ENCODE measurements around the gene MCRIP2. TPM values are rescaled to one million over a fixed set of nuclear protein-coding genes. Genes with fewer than 3 reads are reported as not detected.

Gene MCRIP2
- total RNA-seq, 1 experiment from 2014 or later, result 56.3 TPM

DNA sequence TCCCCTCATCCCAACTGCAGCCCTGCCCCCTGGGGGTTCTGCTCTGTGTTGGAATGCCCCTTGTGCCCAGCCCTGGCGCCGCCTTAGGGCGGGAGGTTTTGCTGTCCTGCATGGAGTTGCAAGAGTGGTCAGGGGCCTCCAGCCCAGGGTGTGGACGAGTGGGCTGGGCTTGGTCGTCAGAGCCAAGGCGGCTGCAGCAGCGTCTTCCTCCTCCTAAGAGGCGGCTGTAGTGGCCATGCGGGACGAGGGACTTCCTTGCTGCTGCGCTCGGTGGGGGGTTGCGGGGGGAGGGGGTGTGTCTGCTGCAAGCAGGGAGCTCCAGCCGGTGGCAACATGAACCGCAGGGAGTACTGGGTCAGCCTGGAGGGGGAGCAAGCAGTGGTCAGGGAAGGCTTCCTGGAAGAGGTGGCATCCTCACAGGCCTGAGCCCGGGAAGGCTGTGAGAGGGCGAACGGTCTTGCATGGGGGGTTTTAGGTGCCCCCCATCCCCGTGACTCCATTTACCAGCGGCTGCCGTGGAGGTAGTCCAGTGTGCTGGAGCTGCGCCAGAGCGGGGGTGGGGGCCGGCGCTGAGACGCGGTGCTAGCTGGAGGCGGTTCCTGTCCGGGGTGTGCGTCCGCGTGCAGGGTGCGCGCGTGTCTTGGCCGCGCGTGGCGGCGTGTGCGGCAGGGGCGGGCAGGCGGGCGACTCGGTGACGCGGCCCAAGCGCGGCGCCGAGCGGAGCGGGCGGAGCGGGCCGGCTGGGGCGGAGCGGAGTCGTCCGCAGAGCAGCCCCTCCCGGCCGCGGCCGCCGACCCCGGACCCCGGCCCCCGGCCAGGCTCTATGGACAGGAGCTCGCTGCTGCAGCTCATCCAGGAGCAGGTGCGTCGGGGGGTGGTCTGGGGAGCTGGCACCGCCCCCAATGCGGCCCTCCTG lies 33.6 kb downstream of the MCRIP2 start, which contains the start of gene RHBDL1:
TSS of gene RHBDL1 (plus strand) at position 704 of the 916 bp plus-strand sequence. CDS start at position 824, 120 bp downstream.
- intact Hi-C loops (cut with micrococcal nuclease; ENCODE audit: unreplicated experiment), result no loop called here
- BruUV-seq (replicated peaks), result no TSS peak
- peak; percentile 51 for DNase-seq
- Mint-ChIP-seq H3K4me1 (ENCODE audit: low read depth, unreplicated experiment) (peaks cover 6% of the 10 kb centered on the region), H3K27me3 (ENCODE audit: unreplicated experiment) (no peaks in the 10 kb centered on the region), H3K36me3 (ENCODE audit: insufficient read depth, unreplicated experiment) (peaks cover 65% of the 10 kb centered on the region), H3K9me3 (ENCODE audit: low read depth, unreplicated experiment) (no peaks in the 10 kb centered on the region), H3K4me3 (ENCODE audit: low read depth, unreplicated experiment) (peak within 1 kb of the TSS; percentile 59), H3K27ac (ENCODE audit: unreplicated experiment) (peak within 1 kb of the TSS; percentile 61)
- TF ChIP-seq, protein P1, sequence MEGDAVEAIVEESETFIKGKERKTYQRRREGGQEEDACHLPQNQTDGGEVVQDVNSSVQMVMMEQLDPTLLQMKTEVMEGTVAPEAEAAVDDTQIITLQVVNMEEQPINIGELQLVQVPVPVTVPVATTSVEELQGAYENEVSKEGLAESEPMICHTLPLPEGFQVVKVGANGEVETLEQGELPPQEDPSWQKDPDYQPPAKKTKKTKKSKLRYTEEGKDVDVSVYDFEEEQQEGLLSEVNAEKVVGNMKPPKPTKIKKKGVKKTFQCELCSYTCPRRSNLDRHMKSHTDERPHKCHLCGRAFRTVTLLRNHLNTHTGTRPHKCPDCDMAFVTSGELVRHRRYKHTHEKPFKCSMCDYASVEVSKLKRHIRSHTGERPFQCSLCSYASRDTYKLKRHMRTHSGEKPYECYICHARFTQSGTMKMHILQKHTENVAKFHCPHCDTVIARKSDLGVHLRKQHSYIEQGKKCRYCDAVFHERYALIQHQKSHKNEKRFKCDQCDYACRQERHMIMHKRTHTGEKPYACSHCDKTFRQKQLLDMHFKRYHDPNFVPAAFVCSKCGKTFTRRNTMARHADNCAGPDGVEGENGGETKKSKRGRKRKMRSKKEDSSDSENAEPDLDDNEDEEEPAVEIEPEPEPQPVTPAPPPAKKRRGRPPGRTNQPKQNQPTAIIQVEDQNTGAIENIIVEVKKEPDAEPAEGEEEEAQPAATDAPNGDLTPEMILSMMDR (IDR thresholded peaks at IDR 0.05; ENCODE audit: unreplicated experiment), result no peak
- CTCF ChIA-PET, result interaction anchor here (0.6 to 0.8 kb wide), 5 partner anchors 11 to 1031 kb away, joined by 3 to 7 read pairs (median 4); partner anchors contain the start of gene MAPK8IP3

DNA sequence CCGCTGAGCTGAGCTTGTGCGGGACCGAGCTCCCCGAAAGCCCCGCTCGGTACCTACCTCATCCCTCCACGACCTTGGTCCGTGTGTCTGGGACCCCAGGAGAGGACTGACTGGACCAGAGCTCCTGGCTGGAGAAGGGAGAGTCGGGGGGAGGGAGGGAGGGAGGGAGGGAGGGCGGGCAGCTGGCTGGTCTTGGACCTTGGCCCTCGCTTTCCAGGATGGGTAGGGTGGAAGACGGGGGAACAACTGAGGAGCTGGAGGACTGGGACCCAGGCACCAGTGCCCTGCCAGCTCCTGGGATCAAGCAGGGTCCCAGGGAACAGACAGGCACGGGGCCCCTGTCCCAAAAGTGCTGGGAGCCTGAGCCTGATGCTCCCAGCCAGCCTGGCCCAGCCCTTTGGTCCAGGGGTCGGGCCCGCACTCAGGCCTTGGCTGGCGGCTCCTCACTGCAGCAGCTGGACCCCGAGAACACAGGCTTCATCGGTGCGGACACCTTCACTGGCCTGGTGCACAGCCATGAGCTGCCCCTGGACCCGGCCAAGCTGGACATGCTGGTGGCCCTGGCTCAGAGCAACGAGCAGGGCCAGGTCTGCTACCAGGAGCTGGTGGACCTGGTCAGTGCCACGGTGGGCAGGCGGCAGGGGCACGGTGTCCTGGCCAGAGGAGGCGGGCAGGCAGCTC lies 34.4 kb downstream of the MCRIP2 start:
- Mint-ChIP-seq H3K4me1 (ENCODE audit: low read depth, unreplicated experiment) (peaks cover 6% of the 10 kb centered on the region), H3K27me3 (ENCODE audit: unreplicated experiment) (no peaks in the 10 kb centered on the region), H3K27ac (ENCODE audit: unreplicated experiment) (no peak overlapping the region), H3K9me3 (ENCODE audit: low read depth, unreplicated experiment) (no peaks in the 10 kb centered on the region), H3K36me3 (ENCODE audit: insufficient read depth, unreplicated experiment) (peaks cover 65% of the 10 kb centered on the region), H3K4me3 (ENCODE audit: low read depth, unreplicated experiment) (peak overlapping the region; percentile 59)
- intact Hi-C loops (cut with micrococcal nuclease; ENCODE audit: unreplicated experiment), result no loop called here
- CTCF ChIA-PET, result interaction anchor here (0.6 kb wide), 3 partner anchors 258 to 1030 kb away, joined by 4 to 7 read pairs (median 4); partner anchors contain the start of gene MAPK8IP3
- BruUV-seq (replicated peaks), result no TSS peak
- TF ChIP-seq, protein P1 (IDR thresholded peaks at IDR 0.05; ENCODE audit: unreplicated experiment), result no peak
- DNase-seq, result no peak

GRCh38 chr16:676565-676902 lies 34.9 kb downstream of the MCRIP2 start:
- Mint-ChIP-seq H3K4me3 (ENCODE audit: low read depth, unreplicated experiment) (peak overlapping the region; percentile 46), H3K36me3 (ENCODE audit: insufficient read depth, unreplicated experiment) (peaks cover 65% of the 10 kb centered on the region), H3K27ac (ENCODE audit: unreplicated experiment) (no peak overlapping the region), H3K4me1 (ENCODE audit: low read depth, unreplicated experiment) (peaks cover 9% of the 10 kb centered on the region), H3K27me3 (ENCODE audit: unreplicated experiment) (no peaks in the 10 kb centered on the region), H3K9me3 (ENCODE audit: low read depth, unreplicated experiment) (no peaks in the 10 kb centered on the region)
- DNase-seq, result no peak
- CTCF ChIA-PET, result no interaction called here
- no TSS peak for BruUV-seq (replicated peaks)
- TF ChIP-seq, protein P1 (IDR thresholded peaks at IDR 0.05; ENCODE audit: unreplicated experiment), result no peak
- intact Hi-C loops (cut with micrococcal nuclease; ENCODE audit: unreplicated experiment), result no loop called here

DNA sequence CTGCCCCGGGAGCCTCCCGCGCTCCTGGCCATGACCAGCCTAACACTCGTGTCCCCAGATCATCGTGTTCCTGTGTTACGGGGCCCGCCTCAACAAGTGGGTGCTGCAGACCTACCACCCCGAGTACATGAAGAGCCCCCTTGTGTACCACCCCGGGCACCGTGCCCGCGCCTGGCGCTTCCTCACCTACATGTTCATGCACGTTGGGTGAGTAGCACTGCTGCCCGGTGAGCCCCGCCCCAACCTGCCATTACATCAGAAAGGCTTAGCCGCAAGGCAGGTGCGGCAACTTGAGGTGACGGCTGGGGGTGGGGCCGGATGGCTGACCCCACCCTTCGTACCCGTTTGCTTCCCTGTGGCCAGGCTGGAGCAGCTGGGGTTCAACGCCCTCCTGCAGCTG lies 35.3 kb downstream of the MCRIP2 start:
- H3K4me3 Mint-ChIP-seq (ENCODE audit: low read depth, unreplicated experiment), result peak overlapping the region; percentile 46
- TF ChIP-seq, protein P1 (IDR thresholded peaks at IDR 0.05; ENCODE audit: unreplicated experiment), result no peak
- H3K27me3 Mint-ChIP-seq (ENCODE audit: unreplicated experiment), result no peaks in the 10 kb centered on the region
- H3K4me1 Mint-ChIP-seq (ENCODE audit: low read depth, unreplicated experiment), result peaks cover 12% of the 10 kb centered on the region
- H3K27ac Mint-ChIP-seq (ENCODE audit: unreplicated experiment), result peak overlapping the region; percentile 12
- intact Hi-C loops (cut with micrococcal nuclease; ENCODE audit: unreplicated experiment), result no loop called here
- DNase-seq, result peak; percentile 80
- CTCF ChIA-PET, result no interaction called here
- no TSS peak for BruUV-seq (replicated peaks)
- H3K36me3 Mint-ChIP-seq (ENCODE audit: insufficient read depth, unreplicated experiment), result peaks cover 68% of the 10 kb centered on the region
- H3K9me3 Mint-ChIP-seq (ENCODE audit: low read depth, unreplicated experiment), result no peaks in the 10 kb centered on the region
